ENCODE data around the gene EDN1. TPM values are rescaled to one million over a fixed set of nuclear protein-coding genes. Genes with fewer than 3 reads are reported as not detected.
A peak's percentile ranks its signal among the peaks of the same experiment; 100 is the strongest.

Gene EDN1
- total and polyA plus RNA-seq, 2 of the 13 experiments (the other 11 are each of a cell fraction or from before 2014, with no cell fraction given), result 0.15 to 1.2 TPM

DNA sequence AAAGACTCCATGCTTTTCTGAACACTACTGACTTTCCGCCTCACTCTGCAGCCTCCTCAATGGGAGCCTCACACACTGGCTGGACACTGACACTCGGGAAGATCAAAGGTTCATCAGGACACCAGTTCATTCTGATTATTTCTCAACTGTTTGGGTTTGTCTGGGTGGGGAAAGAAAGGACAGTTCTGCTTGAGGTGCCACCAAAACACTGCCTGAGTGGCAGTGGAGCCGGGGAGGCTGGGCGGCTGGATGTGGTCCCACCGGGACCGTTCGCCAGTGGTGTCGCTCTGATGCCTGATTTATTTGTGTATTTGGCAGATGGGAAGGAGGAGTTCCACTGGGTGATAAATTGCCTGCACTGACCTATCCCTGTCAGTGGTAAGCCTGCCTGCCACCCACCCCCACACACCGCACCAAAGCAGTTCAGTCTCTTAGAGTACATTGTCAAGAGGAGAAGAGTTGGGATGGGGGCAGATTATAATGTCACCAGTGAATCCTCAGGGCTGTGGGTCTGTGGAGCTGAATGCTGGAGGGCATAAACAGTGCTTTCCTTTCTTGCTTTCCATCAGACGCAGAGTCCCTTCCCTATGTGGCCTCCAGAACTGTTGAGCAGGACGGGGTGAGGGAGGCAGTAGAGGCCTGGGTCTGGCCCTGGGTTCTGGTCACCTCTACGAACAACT is 49.8 kb downstream of the EDN1 start (continued):
- peak; percentile 79; the same call in 1 of the 2 replicates for TF ChIP-seq ZFP91 (CRISPR knock-in tag; IDR thresholded peaks at IDR 0.05; ENCODE audit: borderline replicate concordance)
- TF ChIP-seq MIER2 (CRISPR knock-in tag; IDR thresholded peaks at IDR 0.05), result peak; percentile 30; the same call in 1 of the 2 replicates
- no peak for TF ChIP-seq E2F5 (CRISPR knock-in tag; conservative IDR thresholded peaks at IDR 0.05)
- TF ChIP-seq, protein P1, sequence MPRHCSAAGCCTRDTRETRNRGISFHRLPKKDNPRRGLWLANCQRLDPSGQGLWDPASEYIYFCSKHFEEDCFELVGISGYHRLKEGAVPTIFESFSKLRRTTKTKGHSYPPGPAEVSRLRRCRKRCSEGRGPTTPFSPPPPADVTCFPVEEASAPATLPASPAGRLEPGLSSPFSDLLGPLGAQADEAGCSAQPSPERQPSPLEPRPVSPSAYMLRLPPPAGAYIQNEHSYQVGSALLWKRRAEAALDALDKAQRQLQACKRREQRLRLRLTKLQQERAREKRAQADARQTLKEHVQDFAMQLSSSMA (CRISPR knock-in tag; IDR thresholded peaks at IDR 0.05), result no peak
- TF ChIP-seq MEIS1 (CRISPR knock-in tag; IDR thresholded peaks at IDR 0.05; ENCODE audit: borderline replicate concordance), result peak; percentile 52; the same call in 1 of the 2 replicates
- TF ChIP-seq STAT5B (CRISPR knock-in tag; IDR thresholded peaks at IDR 0.05), result no peak
- no peak for TF ChIP-seq HNF1A (IDR thresholded peaks at IDR 0.05; ENCODE audit: low read depth)
- TF ChIP-seq HNF1A (CRISPR knock-in tag; IDR thresholded peaks at IDR 0.05; ENCODE audit: borderline replicate concordance), result peak; percentile 59; the same call in 1 of the 2 replicates
- no peak for TF ChIP-seq ONECUT2 (CRISPR knock-in tag; IDR thresholded peaks at IDR 0.05)
- TF ChIP-seq, protein P2, sequence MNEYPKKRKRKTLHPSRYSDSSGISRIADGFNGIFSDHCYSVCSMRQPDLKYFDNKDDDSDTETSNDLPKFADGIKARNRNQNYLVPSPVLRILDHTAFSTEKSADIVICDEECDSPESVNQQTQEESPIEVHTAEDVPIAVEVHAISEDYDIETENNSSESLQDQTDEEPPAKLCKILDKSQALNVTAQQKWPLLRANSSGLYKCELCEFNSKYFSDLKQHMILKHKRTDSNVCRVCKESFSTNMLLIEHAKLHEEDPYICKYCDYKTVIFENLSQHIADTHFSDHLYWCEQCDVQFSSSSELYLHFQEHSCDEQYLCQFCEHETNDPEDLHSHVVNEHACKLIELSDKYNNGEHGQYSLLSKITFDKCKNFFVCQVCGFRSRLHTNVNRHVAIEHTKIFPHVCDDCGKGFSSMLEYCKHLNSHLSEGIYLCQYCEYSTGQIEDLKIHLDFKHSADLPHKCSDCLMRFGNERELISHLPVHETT (CRISPR knock-in tag; conservative IDR thresholded peaks at IDR 0.05), result no peak
- TF ChIP-seq, protein P3, sequence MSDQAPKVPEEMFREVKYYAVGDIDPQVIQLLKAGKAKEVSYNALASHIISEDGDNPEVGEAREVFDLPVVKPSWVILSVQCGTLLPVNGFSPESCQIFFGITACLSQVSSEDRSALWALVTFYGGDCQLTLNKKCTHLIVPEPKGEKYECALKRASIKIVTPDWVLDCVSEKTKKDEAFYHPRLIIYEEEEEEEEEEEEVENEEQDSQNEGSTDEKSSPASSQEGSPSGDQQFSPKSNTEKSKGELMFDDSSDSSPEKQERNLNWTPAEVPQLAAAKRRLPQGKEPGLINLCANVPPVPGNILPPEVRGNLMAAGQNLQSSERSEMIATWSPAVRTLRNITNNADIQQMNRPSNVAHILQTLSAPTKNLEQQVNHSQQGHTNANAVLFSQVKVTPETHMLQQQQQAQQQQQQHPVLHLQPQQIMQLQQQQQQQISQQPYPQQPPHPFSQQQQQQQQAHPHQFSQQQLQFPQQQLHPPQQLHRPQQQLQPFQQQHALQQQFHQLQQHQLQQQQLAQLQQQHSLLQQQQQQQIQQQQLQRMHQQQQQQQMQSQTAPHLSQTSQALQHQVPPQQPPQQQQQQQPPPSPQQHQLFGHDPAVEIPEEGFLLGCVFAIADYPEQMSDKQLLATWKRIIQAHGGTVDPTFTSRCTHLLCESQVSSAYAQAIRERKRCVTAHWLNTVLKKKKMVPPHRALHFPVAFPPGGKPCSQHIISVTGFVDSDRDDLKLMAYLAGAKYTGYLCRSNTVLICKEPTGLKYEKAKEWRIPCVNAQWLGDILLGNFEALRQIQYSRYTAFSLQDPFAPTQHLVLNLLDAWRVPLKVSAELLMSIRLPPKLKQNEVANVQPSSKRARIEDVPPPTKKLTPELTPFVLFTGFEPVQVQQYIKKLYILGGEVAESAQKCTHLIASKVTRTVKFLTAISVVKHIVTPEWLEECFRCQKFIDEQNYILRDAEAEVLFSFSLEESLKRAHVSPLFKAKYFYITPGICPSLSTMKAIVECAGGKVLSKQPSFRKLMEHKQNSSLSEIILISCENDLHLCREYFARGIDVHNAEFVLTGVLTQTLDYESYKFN (CRISPR knock-in tag; conservative IDR thresholded peaks at IDR 0.05), result peak; percentile 64
- 0 out of 2 replicates have a peak, but pooled peaks have one; percentile 31 for TF ChIP-seq ELF3 (CRISPR knock-in tag; IDR thresholded peaks at IDR 0.05)
- 0 out of 2 replicates have a peak, but pooled peaks have one; percentile 16 for TF ChIP-seq ZNF777 (CRISPR knock-in tag; IDR thresholded peaks at IDR 0.05)
- no peak for TF ChIP-seq HNRNPUL1 (IDR thresholded peaks at IDR 0.05; ENCODE audit: low read depth, low read length)
